Measurements from ENCODE around the gene ABHD13.

ABHD13 gene

DNA sequence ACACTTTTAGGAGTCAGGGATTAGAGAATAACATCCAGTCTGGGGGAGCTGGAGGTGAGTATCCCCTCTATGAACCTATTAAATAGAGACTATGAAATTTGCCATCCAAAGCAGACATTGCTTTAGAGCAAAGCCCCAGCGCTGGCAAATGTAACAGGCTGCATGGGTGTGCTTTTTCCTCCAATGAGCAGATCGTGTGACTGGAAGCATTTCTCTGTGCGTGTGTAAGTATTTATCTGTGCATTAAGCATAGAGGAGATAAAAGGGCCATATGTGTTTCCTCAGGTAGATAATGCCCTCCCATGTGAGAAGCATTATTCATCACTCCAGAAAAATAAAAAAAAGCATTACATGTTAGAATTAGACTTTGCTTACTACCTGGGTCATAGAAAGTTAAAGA, 52.2 kb downstream of the ABHD13 start:
- DNase-seq (ENCODE audit: insufficient read length) (no peak), FAIRE-seq (no peak)
- TF ChIP-seq TAF1 (IDR thresholded peaks at IDR 0.05; ENCODE audit: borderline replicate concordance, low read depth, low read length) (no peak), POLR2AphosphoS5 (IDR thresholded peaks at IDR 0.05; ENCODE audit: low read depth, low read length) (no peak), POLR2A (IDR thresholded peaks at IDR 0.05; ENCODE audit: low read depth, low read length) (no peak)

DNA sequence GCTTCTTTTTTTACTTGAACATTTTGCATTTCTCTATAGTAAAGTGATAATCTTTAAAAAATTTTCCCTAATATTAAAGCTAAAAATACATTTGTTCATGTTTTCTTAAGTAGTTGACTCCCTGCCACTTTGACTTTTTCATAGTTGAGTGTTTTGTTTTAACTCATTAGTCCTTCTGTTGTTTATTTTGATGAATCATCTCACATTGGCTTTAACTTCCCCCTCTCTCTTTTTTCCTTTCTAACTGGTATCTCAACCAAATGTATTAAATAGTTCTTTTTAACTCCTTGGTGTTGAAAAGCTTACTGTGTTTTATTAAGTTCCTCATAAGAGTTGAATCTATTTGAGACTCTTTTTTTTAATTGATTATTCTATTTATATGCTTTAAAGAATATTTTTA, 54.1 kb downstream of the ABHD13 start:
- DNase-seq (ENCODE audit: insufficient read length) (no peak), FAIRE-seq (no peak)
- TF ChIP-seq TAF1 (IDR thresholded peaks at IDR 0.05; ENCODE audit: borderline replicate concordance, low read depth, low read length) (no peak), POLR2AphosphoS5 (IDR thresholded peaks at IDR 0.05; ENCODE audit: low read depth, low read length) (no peak), POLR2A (IDR thresholded peaks at IDR 0.05; ENCODE audit: low read depth, low read length) (no peak)

DNA sequence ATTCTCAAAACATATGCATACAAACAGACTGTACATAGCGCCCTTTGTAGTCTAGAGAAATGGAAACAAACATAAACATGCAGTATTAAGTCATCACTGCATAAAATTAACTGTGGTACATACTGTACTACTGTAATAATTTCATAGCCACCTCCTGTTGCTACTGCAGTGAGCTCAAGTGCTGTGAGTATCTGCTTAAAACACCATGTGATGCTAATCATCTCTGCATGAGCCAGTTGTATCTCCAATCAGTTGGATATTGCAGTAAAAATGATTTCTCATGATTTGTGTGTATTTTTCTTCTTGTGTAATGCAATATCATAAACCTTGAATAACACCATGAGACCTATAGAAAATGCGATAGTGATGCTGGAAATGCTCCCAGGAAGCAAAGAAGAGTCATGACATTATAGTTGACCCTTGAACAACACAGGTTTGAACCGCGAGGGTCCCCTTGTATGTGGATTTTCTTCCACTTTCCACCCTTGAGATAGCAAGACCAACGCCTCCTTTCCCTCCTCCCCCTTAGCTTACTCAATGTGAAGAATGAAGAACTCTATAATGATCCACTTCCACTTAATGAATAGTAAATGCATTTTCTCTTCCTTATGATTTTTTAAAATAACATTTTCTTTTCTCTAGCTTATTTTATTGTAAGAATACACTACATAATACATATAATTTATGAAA, 55.4 kb downstream of the ABHD13 start:
- TF ChIP-seq TAF1 (IDR thresholded peaks at IDR 0.05; ENCODE audit: borderline replicate concordance, low read depth, low read length) (no peak), POLR2AphosphoS5 (IDR thresholded peaks at IDR 0.05; ENCODE audit: low read depth, low read length) (no peak), POLR2A (IDR thresholded peaks at IDR 0.05; ENCODE audit: low read depth, low read length) (no peak)
- FAIRE-seq (no peak), DNase-seq (ENCODE audit: insufficient read length) (no peak)

DNA sequence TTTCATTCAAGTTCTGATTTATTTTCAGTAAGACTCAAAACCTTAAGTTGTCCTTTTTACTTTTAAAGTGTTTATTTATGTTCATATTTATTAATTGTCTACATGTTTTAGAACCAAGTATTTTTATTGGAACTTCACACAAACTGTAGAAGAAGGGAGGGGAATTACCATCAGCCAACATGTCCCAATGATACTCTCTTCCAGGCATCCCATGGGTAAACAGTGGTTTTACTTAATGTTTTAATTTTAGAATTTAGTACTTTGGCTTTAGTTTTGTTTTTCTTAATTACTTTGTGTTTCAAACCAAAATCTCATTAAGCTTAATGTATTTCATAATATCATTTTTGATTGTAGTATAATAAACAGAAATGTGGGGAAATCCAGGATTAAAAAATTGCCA, 56.5 kb downstream of the ABHD13 start:
- DNase-seq (ENCODE audit: insufficient read length), result no peak
- no peak for TF ChIP-seq POLR2AphosphoS5 (IDR thresholded peaks at IDR 0.05; ENCODE audit: low read depth, low read length)
- TF ChIP-seq POLR2A (IDR thresholded peaks at IDR 0.05; ENCODE audit: low read depth, low read length), result no peak
- TF ChIP-seq TAF1 (IDR thresholded peaks at IDR 0.05; ENCODE audit: borderline replicate concordance, low read depth, low read length), result no peak
- no peak for FAIRE-seq

DNA sequence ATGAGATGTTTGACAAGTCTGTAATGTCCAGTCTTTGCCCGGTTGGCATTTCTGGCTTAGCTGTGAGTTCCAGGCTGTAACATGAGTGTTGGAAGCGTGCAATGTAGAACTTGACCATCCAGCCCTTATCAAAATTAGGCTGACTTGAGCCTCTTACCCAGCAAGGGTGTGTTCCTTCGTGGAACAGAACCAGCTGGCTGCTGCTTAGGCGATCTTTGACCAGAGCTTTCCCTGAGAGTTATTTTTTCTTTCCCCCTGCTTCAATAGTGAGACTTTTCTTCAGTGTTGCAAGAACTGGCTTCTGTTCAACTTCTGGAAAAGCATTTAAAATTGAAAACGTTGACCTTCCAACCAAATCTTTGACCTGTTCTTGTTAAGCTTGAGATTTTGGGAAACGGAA, 57.9 kb downstream of the ABHD13 start:
- no peak for FAIRE-seq
- TF ChIP-seq POLR2A (IDR thresholded peaks at IDR 0.05; ENCODE audit: low read depth, low read length), result no peak
- TF ChIP-seq TAF1 (IDR thresholded peaks at IDR 0.05; ENCODE audit: borderline replicate concordance, low read depth, low read length), result no peak
- TF ChIP-seq POLR2AphosphoS5 (IDR thresholded peaks at IDR 0.05; ENCODE audit: low read depth, low read length), result no peak
- no peak for DNase-seq (ENCODE audit: insufficient read length)

DNA sequence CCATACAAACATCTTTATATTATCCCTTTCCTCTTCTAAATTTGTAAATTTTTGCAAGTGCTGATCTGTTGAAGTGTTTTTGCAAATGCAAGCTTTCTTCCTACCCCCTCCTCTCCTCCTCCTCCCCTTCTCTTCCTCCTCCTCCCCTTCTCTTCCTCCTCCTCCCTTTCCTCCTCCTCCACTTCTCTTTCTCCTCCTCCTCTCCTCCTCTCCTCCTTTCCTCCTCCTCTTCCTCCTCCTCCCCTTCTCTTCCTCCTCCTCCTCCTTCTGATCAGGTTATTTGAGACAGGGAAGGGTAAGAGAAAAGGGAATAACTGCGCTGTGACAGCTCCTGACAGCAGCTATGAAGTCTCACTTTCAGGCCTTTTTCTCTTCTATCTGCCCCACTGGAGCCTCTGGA, 60.3 kb downstream of the ABHD13 start:
- no peak for DNase-seq (ENCODE audit: insufficient read length)
- TF ChIP-seq POLR2A (IDR thresholded peaks at IDR 0.05; ENCODE audit: low read depth, low read length), result no peak
- no peak for TF ChIP-seq POLR2AphosphoS5 (IDR thresholded peaks at IDR 0.05; ENCODE audit: low read depth, low read length)
- no peak for TF ChIP-seq TAF1 (IDR thresholded peaks at IDR 0.05; ENCODE audit: borderline replicate concordance, low read depth, low read length)
- FAIRE-seq, result no peak

DNA sequence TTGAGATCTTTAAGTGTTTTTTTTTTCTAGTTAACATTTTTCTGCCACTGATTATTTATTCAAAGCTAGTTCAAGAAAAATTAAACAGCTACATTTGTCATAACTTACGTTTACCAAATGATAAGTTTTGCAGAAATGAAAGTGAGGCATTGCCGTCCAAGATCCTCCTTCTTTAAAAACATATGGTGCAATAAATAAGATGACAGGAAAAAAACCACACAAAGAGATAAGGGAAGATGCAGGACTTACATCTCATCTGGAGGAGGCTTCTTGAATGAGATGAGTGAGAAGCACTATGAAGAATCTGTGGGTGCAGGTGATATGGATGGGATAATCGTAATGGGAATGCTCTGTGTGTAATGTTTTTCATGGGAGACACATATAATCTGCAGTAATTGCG, 63.7 kb downstream of the ABHD13 start:
- DNase-seq (ENCODE audit: insufficient read length) (no peak), FAIRE-seq (no peak)
- TF ChIP-seq POLR2AphosphoS5 (IDR thresholded peaks at IDR 0.05; ENCODE audit: low read depth, low read length) (no peak), POLR2A (IDR thresholded peaks at IDR 0.05; ENCODE audit: low read depth, low read length) (no peak), TAF1 (IDR thresholded peaks at IDR 0.05; ENCODE audit: borderline replicate concordance, low read depth, low read length) (no peak)

DNA sequence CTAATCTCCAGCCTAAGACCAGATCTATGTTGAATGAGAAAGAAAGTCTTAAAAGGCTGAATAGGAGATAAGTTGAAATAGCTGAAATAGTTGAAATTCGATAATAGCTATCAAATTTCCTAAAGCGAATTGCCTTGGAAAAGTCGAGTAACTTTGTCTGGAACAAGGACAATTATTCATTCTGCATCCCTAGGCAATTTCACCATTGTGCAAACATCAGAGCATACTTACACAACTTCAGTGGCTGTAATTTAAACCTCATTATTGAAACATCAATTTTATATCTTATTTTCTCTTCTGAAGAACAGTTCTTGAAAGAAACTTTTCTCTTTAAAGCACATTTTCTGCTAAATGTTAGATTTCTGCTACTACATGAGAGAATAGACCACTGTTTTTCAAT, 64.9 kb downstream of the ABHD13 start:
- TF ChIP-seq POLR2AphosphoS5 (IDR thresholded peaks at IDR 0.05; ENCODE audit: low read depth, low read length), result no peak
- no peak for TF ChIP-seq POLR2A (IDR thresholded peaks at IDR 0.05; ENCODE audit: low read depth, low read length)
- TF ChIP-seq TAF1 (IDR thresholded peaks at IDR 0.05; ENCODE audit: borderline replicate concordance, low read depth, low read length), result no peak
- FAIRE-seq, result no peak
- no peak for DNase-seq (ENCODE audit: insufficient read length)
